ENCODE data around the gene RUFY4. TPM values are rescaled to one million over a fixed set of nuclear protein-coding genes. Genes with fewer than 3 reads are reported as not detected.

The RUFY4 gene
- total RNA-seq, 1 experiment from 2014 or later: 0.66 TPM

DNA sequence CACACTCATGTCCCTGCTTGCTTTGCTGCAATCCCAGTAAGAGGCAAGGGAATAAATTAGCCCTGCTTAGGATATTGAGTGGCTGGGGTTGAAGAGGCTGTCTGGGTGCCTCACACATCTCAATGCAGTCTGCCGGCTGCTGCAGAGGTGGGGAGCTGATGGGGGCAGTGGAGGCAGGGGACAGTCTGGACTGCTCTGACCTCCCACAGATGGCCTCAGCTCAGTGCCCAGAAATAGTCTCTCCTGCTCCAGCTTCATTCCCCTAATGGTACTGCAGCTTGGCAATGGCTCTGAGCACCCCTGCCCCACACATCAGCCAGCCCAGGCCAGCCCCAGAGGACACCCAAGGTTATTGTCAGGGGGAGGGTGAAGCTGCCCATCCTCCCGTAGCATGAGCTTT is 44.7 kb upstream of the RUFY4 start:
- Histone ChIP-seq H3K23me2 (ENCODE audit: insufficient read length, low read depth, low read length, poor library complexity, severe bottlenecking) (no peaks in the 10 kb centered on the region), H3K27ac (ENCODE audit: insufficient read length, low read depth, low read length) (no peak overlapping the region), H4K91ac (ENCODE audit: insufficient read length, low read depth, low read length) (no peak overlapping the region), H3K79me1 (ENCODE audit: insufficient read depth, low read depth, low read length, poor library complexity, severe bottlenecking) (no peaks in the 10 kb centered on the region), H3K14ac (ENCODE audit: insufficient read depth, low read length) (no peak overlapping the region), H2AK5ac (ENCODE audit: insufficient read length, low read length) (no peak overlapping the region), H3T11ph (ENCODE audit: low read length) (no peak overlapping the region), H4K8ac (replicated peaks; ENCODE audit: insufficient read length, low read depth, low read length) (no peak overlapping the region), H4K20me1 (ENCODE audit: control insufficient read depth, insufficient read depth, insufficient read length) (no peaks in the 10 kb centered on the region), H3K18ac (ENCODE audit: insufficient read length, low read depth, low read length) (no peak overlapping the region), H3K4ac (ENCODE audit: low read depth, low read length) (no peak overlapping the region), H3K56ac (ENCODE audit: insufficient read length, low read depth, low read length) (no peak overlapping the region), H3K4me2 (ENCODE audit: insufficient read depth, insufficient read length, low read length) (no peak overlapping the region), H3K4me1 (ENCODE audit: insufficient read depth, low read length) (peaks cover 3% of the 10 kb centered on the region; the same call in 1 of the 2 replicates), H4K5ac (ENCODE audit: insufficient read length, low read depth, low read length) (no peak overlapping the region), H2BK12ac (ENCODE audit: insufficient read length, low read depth, low read length) (no peak overlapping the region), H3K9me3 (ENCODE audit: control insufficient read depth, low read depth, low read length) (no peaks in the 10 kb centered on the region), H2BK20ac (ENCODE audit: low read depth, low read length, poor library complexity, severe bottlenecking) (no peak overlapping the region), H3K79me2 (ENCODE audit: insufficient read depth, low read length) (no peaks in the 10 kb centered on the region), H3K9ac (ENCODE audit: extremely low read depth, insufficient read length, low read length) (no peak overlapping the region), H2BK5ac (ENCODE audit: insufficient read length, low read length) (no peak overlapping the region), H2BK120ac (ENCODE audit: low read depth, low read length, poor library complexity, severe bottlenecking) (no peak overlapping the region), H3K27me3 (ENCODE audit: insufficient read depth, low read length) (no peaks in the 10 kb centered on the region), H2BK15ac (ENCODE audit: low read depth, low read length) (no peak overlapping the region), H2AFZ (ENCODE audit: low read length) (no peak overlapping the region), H3K23ac (ENCODE audit: insufficient read length, low read depth, low read length) (no peak overlapping the region)
- no peak overlapping the region for H3K4me3 Mint-ChIP-seq
- peaks cover 8% of the 10 kb centered on the region for H3K27me3 Mint-ChIP-seq (ENCODE audit: low read depth)
- peaks cover 23 to 45% of the 10 kb centered on the region in 2 experiments for H3K4me1 Mint-ChIP-seq
- DNase-seq: peak; percentile 16
- no peaks in the 10 kb centered on the region for H3K36me3 Mint-ChIP-seq (ENCODE audit: insufficient read depth in 1 of 3, low read depth in 3 of 3)
- H3K27ac Mint-ChIP-seq: peak overlapping the region in 1 of 3 experiments; percentile 60; a peak in 1 of 7 replicates
- TF ChIP-seq, protein P1, sequence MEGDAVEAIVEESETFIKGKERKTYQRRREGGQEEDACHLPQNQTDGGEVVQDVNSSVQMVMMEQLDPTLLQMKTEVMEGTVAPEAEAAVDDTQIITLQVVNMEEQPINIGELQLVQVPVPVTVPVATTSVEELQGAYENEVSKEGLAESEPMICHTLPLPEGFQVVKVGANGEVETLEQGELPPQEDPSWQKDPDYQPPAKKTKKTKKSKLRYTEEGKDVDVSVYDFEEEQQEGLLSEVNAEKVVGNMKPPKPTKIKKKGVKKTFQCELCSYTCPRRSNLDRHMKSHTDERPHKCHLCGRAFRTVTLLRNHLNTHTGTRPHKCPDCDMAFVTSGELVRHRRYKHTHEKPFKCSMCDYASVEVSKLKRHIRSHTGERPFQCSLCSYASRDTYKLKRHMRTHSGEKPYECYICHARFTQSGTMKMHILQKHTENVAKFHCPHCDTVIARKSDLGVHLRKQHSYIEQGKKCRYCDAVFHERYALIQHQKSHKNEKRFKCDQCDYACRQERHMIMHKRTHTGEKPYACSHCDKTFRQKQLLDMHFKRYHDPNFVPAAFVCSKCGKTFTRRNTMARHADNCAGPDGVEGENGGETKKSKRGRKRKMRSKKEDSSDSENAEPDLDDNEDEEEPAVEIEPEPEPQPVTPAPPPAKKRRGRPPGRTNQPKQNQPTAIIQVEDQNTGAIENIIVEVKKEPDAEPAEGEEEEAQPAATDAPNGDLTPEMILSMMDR (conservative IDR thresholded peaks at IDR 0.05): no peak
- H3K9me3 Mint-ChIP-seq: no peaks in the 10 kb centered on the region
- WGBS (ENCODE audit: extremely low coverage, insufficient read length, low lambda C conversion rate): no CpG with 5 or more reads among the region's 2 CpGs

Measured in H9 (cell line).